Tibial nerve (tissue), 3 donors: Measurements from ENCODE around the gene PTH1R.

Experiments used
- CTCF ChIP-seq, 5 experiments: fragments of 200-600 bp in 3 of 5; fragments of 450-650 bp in 2 of 5; sonication (generic) in 3 of 5; IDR thresholded peaks; one replicate each; pipeline ENCODE4 v1.5.1; 2016 to 2019; ENCODE audit warnings: antibody characterized with exemption in 5 of 5, mild to moderate bottlenecking in 3 of 5, moderate library complexity in 2 of 5
- POLR2A ChIP-seq, 2 donors: fragments of 450-650 bp; IDR thresholded peaks; one replicate each; pipeline ENCODE4 v1.6.1; 2017; ENCODE audit warnings: antibody characterized with exemption in 2 of 2, mild to moderate bottlenecking in 2 of 2, moderate library complexity in 2 of 2

- TF ChIP-seq CTCF (IDR thresholded peaks at IDR 0.05) (no peak), POLR2A (IDR thresholded peaks at IDR 0.05) (no peak)
Observed at GRCh38 chr3:46895761-46896160, 18.2 kb downstream of the PTH1R start.
